G401 (cell line): ENCODE results near the gene SERAC1. TPM values are rescaled to one million over a fixed set of nuclear protein-coding genes. Genes with fewer than 3 reads are reported as not detected.

Source experiments
- DNase-seq: peaks from one replicate; pipeline ENCODE4 v3.0.0-alpha.2; 2015; ENCODE audit warnings: low spot score
- in situ Hi-C: cut with HindIII; loops from 2 replicates; pipeline ENCODE4 v1.10.0; 2016; ENCODE audit warnings: low sequenced_read_pairs, mixed read lengths
- total RNA-seq: library from RNA; depleted of rRNA; stranded (reverse); fragments of >200 nt; shearing (Covaris generic); gene quantifications from 2 replicates; pipeline ENCODE4 v1.2.3, GENCODE V29; 2014

The SERAC1 gene
- total RNA-seq, 1 experiment from 2014 or later, result 16.8 TPM

DNA sequence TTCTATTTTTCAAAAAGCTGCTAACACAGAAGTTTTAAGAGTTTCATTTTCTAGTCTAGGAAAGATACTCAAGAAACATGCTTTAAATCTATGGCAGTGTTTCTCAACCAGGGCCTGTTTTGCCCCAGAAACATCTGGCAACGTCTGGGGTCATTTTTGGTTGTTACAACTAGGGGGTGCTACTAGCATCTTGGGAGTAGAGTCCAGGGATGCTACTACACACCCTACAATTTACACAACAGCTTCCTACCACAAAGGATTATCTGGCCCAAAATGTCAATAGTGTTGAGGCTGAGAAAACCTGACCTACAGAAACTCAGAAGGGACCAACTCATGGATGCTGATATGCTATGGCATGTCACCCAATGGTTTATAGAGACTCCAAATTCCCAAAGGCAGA, 24.4 kb downstream of the SERAC1 start:
- in situ Hi-C loops, result no loop called here
- DNase-seq, result no peak

DNA sequence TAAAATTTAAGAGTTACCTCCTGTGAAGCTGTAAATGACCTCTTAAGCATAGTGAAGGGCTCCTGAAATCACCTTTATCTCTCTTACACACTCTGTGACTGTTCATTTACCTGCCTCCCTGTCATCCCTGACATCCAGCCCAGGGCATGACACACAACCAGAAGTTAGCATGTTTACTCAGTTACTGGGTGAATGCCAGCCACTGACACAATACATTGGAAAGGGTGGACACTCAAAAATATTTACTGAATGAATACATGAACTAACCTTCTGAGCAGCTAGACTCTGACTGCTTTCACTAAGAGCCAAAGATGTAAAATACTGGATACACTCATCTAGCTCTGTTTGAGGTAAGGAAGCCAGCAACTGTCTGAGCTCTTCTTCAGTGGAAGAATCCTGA, 25.3 kb downstream of the SERAC1 start:
- no peak for DNase-seq
- in situ Hi-C loops, result no loop called here

DNA sequence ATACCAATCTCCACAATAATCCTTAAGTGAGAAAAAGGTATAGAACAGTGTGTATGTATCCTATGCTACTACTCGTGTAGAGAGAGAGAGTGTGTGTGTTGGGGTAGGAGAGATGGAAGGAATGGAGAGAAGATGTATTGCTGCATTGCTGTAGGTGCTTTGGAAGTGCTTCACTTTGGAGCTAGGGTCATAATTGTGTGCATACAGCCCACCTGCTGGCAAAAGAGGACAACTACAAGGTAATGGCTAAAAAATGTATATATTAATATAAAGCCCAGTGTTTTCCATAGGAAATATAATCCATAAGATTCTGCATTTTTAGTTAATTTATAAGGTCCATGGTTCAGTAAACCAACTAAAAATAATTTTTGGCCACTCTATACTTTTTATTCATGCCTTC, 36.1 kb downstream of the SERAC1 start:
- in situ Hi-C loops, result no loop called here
- peak; percentile 6 for DNase-seq

DNA sequence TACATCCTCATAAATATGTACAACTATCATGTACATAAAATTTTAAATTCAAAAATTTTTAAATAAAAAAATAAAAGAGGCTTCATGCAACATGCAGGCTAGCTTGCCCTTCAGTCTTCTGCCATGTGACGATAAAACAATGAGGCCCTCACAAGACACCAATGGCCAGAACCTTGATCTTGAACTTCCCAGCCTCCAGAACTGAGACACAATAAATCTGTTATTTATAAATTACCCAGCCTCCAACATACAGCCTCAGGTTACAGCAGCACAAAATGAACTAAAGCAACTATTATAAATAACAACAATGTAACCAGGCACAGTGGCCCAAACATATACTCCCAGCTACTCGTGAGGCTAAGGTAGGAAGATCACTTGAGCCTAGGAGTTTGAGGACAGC, 42.8 kb downstream of the SERAC1 start:
- DNase-seq, result no peak
- in situ Hi-C loops, result no loop called here

DNA sequence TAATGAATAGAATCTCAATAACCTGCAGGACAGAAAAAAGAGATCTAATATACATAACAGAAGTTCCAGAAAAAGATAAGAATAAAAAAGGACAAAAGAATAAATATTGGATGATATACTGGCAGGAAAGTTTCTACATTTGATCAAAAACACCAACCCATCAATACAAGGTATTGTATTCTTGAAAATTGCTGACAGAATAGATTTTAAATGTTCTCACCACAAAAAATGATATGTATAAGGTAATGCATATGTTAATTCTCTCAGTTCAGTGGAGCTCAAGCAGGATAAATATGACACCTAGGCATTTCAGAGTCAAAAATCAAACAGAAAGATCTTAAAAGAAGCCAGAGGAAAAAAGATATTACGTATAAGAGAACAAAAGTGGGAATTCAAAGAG, 43.8 kb downstream of the SERAC1 start:
- DNase-seq, result no peak
- in situ Hi-C loops, result no loop called here

DNA sequence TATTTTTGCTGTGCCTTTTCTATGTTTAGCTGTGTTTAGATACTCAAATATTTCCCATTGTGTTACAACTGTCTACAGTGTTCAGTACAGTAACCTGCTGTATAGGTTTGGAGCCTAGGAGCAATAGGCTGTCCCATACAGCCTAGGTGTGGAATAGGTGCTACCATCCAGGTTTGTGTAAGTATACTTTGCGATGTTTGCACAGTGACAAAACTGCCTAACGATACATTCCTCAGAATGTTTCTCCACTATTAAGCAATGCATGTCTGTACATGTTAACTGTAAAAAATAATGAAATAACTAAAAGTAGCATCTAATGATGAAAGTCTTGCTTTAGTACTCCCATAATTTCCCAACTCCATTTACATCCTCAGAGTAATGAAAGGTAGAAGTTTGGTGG, 46.0 kb downstream of the SERAC1 start:
- DNase-seq, result no peak
- in situ Hi-C loops, result no loop called here

DNA sequence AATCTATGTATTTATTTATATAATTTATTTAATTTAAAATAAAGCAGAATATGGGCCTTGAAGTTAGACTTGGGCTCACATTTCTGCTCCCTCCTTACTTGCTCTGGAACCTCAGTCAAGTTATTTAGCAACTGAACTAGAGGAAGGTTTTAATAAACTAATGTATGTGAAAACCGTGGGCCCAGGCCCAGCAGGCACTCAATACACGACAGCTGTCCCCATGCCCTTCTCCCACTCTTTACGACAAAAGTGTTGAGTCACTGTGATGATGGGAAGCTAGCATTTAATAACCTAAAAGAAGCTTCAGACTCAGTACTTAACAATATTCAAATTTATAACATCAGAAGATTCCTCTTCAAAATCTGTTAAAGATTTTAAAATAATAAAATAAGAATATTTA, 46.7 kb downstream of the SERAC1 start:
- in situ Hi-C loops, result no loop called here
- no peak for DNase-seq

DNA sequence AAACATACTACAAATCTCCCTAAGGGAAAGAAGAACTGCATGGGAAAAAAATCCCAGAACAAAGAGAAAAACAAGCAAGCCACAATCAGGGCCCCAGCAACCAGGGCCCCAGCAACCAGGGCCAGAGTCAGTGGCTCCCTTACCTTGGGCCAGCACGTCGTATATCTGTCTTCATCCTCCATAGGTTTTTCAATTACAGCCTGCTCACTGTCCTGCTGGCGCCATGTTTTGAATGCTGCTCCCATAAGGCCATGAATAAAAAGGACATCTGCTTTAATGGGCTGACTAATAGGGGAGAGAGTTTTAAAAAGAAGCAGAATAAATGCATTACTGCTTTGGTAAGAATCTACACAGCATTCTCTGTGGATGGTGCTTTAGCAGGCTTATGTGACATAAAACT, 49.2 kb downstream of the SERAC1 start:
- no peak for DNase-seq
- in situ Hi-C loops, result no loop called here

DNA sequence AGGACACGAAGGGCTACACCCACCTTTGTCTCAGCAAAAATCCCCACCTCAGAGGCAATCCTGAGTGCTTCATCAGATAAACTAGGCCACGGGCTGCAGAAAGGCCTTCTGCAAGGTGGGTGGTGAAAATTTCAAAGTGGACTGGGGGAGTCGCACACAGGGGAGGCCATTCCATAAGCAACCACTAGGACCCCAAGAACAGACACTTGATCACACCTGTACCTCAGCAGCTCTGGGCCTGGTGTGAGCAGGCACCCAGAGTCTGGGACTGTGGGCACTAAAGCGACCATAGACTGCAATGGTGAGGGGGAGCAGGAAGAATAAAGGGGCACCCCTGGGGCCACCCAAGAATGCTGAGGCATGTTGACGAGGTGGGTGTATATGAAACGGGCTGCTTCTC, 52.6 kb downstream of the SERAC1 start:
- DNase-seq, result no peak
- in situ Hi-C loops, result no loop called here

DNA sequence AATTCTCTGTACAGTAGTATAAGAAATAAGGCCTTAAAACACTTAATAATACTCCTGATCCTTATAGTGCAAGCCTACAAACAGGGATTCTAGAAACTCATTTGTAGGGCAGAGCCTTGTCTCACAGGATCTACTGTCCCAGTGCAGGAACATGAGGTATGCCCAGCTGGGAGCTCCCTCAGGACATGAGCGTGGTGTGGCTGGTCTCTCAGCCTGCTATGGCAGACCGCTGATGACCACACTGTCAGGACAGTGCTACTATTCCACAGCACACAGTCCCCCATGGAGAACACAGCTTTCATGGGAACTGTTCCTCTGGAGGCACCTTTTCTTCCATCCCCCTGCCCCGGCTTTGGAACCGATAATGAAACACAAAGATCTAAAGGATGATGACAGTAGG, 53.0 kb downstream of the SERAC1 start:
- DNase-seq, result no peak
- in situ Hi-C loops, result no loop called here

DNA sequence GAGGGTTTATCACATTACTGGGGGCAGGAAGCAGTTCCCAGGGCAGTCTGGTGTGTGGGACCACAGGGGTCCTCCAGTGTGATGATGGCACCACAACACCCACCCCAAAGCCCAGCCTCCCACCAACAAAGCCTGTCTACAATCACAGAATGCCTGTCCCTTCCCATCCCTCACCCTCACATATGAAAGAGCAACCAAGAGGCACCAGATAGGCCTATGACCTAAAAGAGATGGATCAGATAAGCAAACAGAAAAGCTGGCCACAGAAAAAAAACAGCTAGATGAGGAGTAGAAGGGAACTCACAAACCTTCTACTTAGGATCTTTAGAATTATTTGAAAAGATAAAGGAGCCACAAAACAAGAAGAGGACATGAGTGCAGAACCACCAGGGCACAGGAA, 54.3 kb downstream of the SERAC1 start:
- DNase-seq, result no peak
- in situ Hi-C loops, result no loop called here

DNA sequence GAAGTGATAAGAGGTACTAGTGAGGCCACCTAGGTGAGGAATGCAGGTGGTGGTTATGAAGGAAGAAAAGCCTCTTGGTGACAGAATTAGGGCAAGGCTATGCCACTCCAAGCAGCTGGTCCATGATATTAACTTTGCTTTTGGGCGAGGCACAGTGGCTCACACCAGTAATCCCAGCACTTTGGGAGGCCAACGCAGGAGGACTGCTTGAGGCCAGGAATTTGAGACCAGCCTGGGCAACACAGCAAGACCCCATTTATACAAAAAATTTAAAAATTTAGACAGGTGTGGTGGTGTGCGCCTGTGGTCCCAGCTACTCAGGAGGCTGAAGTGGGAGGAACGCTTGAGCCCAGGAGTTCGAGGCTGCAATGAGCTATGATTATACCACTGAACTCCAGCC, 56.1 kb downstream of the SERAC1 start:
- DNase-seq, result no peak
- in situ Hi-C loops, result no loop called here

DNA sequence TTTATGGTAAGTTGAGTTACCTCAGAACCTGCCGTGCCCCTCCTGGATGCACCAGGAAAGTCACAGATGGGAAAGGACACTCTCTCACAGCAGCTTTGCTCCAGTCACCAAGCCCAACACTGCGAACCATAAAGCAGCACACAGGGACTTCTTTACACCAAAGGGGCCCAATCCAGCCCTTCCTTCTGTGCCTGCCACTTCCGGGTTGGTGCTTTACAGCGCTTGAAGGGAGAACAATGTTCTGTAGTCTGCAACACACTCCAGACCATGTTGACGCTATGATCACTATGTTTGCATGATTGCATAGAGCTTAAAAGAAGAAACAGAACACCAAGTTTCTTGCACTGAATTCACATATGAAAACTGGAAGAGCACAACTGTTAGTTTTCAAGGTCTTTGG, 57.1 kb downstream of the SERAC1 start:
- no peak for DNase-seq
- in situ Hi-C loops, result no loop called here

DNA sequence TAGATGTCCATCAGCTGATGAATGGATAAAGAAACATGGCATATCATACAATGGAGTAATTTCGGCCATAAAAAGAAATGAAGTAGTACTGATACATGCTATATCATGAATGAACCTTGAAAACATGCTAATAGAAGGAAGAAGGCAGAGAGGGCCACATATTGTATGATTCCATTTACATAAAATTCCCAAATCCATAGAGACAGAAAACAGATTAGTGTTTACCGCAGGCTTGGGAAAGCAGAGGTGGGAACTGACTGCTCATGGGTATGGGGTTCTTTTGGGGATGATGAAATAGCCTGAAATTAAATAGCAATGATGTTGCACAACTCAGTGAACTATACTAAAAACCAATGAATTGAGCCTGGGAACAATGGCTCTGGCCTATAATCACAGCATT, 58.3 kb downstream of the SERAC1 start:
- in situ Hi-C loops, result no loop called here
- no peak for DNase-seq

DNA sequence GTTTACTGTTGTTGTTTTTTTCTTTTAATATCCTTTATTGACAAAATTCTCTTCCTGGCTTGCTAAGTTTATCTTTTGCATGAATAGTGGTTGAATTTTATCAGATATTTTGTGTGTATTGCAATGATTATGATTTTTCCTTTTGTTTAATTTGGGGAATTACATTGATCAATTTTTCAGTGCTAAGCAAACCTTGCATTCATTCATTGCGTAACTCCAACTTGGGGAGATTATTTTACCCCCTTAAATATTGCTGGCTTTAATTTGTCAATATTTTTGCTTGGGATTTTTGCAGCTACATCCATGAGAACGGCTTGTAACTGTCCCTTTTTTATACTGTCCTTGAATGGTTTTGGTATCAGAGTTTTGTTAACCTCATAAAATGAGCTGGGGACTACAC, 63.4 kb downstream of the SERAC1 start:
- in situ Hi-C loops, result no loop called here
- no peak for DNase-seq

DNA sequence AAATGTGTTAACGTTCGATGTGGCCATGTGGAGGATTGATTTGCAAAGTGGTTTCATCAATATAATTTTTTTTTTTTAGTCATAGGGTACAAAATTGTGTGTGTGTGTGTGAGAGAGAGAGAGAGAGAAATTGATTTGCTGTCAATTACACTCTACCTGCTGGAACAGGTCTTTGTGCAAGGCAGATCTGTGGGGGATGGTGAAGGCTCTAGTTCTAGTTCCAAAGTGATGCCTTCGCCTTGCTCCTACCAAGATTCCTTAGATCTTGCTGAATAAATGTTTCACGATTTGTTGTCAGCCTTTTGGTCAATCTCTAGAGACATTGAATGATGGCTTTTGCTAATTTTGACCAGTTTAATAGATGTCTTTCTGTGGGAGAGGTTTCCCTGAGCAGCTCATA, 64.8 kb downstream of the SERAC1 start:
- in situ Hi-C loops, result no loop called here
- DNase-seq, result no peak

DNA sequence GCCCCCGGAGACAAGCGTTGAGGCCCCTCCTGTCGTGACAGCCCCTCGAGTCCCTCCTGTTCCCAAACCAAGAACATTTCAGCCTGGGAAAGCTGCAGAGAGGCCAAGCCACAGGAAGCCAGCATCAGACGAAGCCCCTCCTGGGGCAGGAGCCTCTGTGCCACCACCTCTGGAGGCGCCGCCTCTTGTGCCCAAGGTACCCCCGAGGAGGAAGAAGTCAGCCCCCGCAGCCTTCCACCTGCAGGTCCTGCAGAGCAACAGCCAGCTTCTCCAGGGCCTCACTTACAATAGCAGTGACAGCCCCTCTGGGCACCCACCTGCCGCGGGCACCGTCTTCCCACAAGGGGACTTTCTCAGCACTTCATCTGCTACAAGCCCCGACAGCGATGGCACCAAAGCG, 72.4 kb downstream of the SERAC1 start:
- DNase-seq, result no peak
- in situ Hi-C loops, result no loop called here

DNA sequence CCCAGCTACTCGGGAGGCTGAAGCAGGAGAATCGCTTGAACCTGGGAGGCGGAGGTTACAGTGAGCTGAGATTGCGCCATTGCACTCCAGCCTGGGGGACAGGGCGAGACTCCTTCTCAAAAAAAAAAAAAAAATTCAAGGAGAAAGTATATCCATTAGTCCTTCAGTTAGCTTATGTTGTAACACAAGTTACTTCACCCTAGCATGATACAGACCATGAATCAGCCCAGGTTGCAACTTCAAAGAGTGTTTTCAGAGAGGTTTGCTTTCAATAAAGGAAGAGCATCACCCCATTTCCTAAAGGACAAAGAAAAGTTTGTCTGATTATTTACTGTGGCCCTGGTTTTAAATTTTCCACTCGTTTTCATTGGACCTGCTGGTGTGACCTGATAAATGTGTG, 73.0 kb downstream of the SERAC1 start:
- DNase-seq, result no peak
- in situ Hi-C loops, result no loop called here

DNA sequence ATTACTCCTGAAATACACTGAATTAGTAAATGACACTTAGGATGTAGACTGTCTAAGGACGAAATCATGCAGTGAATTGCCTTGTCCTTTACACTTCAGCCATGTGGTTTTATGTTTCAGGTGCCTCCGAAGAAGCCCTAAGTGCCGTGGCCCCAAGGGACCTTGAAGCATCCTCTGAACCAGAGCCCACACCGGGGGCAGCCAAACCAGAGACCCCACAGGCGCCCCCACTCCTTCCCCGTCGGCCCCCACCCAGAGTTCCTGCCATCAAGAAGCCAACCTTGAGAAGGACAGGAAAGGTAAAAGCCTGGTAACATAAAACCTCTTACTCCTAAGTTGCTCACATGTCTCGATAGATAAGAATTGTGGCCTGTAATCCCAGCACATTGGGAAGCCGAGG, 75.3 kb downstream of the SERAC1 start:
- DNase-seq, result no peak
- in situ Hi-C loops, result no loop called here

DNA sequence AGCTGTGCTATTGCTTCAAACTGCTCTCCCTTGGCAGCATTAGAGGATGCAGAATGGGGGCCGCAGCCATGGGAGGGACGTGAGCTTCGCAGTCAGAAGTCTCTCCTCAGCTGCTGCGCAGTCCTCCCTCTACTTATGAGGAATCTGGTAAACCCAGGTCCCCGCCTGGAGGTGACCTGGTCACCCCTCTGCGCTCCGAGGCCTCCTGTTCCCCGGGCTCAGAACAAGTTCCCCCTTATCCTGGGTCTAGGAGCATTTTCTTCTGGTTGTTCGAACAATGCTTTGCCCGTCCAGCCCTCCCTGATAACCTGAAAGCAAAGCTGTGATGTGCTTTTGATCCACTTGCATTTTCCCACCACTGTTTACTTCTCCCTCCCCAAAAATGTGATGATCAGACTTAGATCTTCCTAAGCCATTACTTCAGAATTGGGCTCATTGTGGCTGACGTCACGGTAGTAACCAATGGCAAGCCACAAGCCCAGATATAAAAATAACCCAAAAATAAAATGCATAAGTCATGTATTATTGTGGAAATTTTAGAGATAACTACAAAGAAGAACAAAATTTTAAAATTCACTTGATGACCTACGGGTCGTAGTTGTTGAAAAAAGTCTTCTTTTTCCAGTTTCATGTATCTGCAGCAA, 80.7 kb downstream of the SERAC1 start:
- no peak for DNase-seq
- in situ Hi-C loops, result no loop called here

DNA sequence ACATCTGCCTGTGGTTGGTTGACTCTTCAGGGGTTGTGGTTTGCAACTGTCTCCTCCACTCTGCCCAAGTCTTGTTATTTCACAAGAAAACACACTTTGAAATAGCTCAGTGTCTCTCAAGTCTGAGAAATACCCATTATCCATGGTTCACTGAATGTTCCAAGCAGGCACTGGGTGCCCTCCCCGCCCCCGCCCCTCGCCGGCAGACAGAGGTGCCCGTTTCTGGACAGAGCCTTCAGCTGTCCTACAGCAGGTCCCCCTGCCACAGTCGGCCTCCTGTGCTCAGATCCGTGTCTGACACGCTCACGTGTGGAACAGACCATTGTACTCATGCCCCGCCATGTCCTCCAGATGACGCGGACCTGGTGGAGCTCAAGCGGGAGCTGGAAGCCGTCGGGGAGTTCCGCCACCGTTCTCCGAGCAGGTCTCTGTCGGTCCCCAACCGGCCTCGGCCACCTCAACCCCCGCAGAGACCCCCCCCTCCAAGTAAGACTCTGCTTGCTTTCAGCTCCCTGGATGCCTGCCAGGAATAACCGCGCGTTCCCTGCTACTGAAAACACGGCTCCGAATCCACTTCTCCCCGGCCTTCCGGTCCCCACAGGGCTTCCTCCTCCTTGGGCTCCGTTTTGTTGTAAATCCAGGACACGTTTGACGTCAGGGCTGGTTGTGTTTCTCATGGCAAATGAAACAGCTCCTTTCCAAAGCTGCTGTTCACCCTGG, 81.4 kb downstream of the SERAC1 start:
- DNase-seq, result peak; percentile 9
- in situ Hi-C loops, result no loop called here
